Brain microvascular endothelial cell (primary cell): ENCODE measurements around the gene NCAPD2.
"Not testable (repeated sequence)": the region's sequence is repeated elsewhere in the genome, so short reads cannot be mapped to it uniquely, and the experiment has no call there.

ENCODE experiments used
- DNase-seq: peaks from one replicate; pipeline ENCODE4 v3.0.0-alpha.2; 2020
- H3K27ac ChIP-seq: fragments of 250-450 bp; sonication (Bioruptor Pico); 2 replicates; pipeline ENCODE4 v1.5.1; 2020; ENCODE audit warnings: mild to moderate bottlenecking, moderate library complexity
- H3K27me3 ChIP-seq: fragments of 250-450 bp; sonication (Bioruptor Pico); replicated peaks from 2 replicates; pipeline ENCODE4 v1.5.1; 2020; ENCODE audit warnings: mild to moderate bottlenecking
- H3K36me3 ChIP-seq: fragments of 250-450 bp; sonication (Bioruptor Pico); replicated peaks from 2 replicates; pipeline ENCODE4 v1.5.1; 2020; ENCODE audit warnings: mild to moderate bottlenecking
- H3K4me3 ChIP-seq: 2 replicates; pipeline ENCODE4 v1.5.1; 2011; ENCODE audit warnings: low read depth, mild to moderate bottlenecking, control low read depth, low read length, moderate library complexity
- CTCF ChIP-seq: IDR thresholded peaks from 2 replicates; pipeline ENCODE4 v1.5.1; 2011; ENCODE audit warnings: low read depth, mild to moderate bottlenecking, moderate library complexity, low read length, control low read depth, inconsistent platforms; ENCODE audit errors: missing control alignments
- in situ Hi-C: cut with HindIII; loops from 2 replicates; pipeline ENCODE4 v1.10.0; 2017; ENCODE audit warnings: low sequenced_read_pairs, low pct_ligation_motif_present

Gene NCAPD2

GRCh38 chr12:6492838-6493496 is 935 bp upstream of the NCAPD2 start, which contains the start of gene MRPL51:
Gene MRPL51 (minus strand): TSS chr12:6493262. CDS start chr12:6493136, 126 bp downstream.
- no peak for TF ChIP-seq CTCF
- peak within 1 kb of the TSS; percentile 93 for H3K4me3 ChIP-seq
- in situ Hi-C loops: no loop called here
- H3K27ac ChIP-seq: peak within 1 kb of the TSS; percentile 91
- H3K36me3 ChIP-seq: peaks cover 3% of the 10 kb centered on the region
- no peaks in the 10 kb centered on the region for H3K27me3 ChIP-seq
- peak; percentile 94 for DNase-seq

GRCh38 chr12:6494258-6494743 is 399 bp downstream of the NCAPD2 start:
- in situ Hi-C loops: no loop called here
- peak; percentile 43 for TF ChIP-seq CTCF
- Histone ChIP-seq H3K27me3 (no peaks in the 10 kb centered on the region), H3K36me3 (peaks cover 8% of the 10 kb centered on the region), H3K27ac (peak overlapping the region; percentile 41), H3K4me3 (peak overlapping the region; percentile 84)
- DNase-seq: peak; percentile 10

- in situ Hi-C loops: no loop called here
Observed at GRCh38 chr12:6494968-6495367, 1.1 kb downstream of the NCAPD2 start.

GRCh38 chr12:6497291-6497690 is 3.4 kb downstream of the NCAPD2 start:
- in situ Hi-C loops, DNase-seq, H3K36me3 ChIP-seq, H3K27ac ChIP-seq, H3K4me3 ChIP-seq, H3K27me3 ChIP-seq: not testable (repeated sequence)

More at GRCh38 chr12:6494968-6495367, 1.1 kb downstream of the NCAPD2 start:
- H3K4me3 ChIP-seq: peak overlapping the region; percentile 84
- no peak overlapping the region for H3K27ac ChIP-seq
- no peaks in the 10 kb centered on the region for H3K27me3 ChIP-seq
- TF ChIP-seq CTCF: no peak
- H3K36me3 ChIP-seq: peaks cover 9% of the 10 kb centered on the region
- no peak for DNase-seq

- peaks cover 9% of the 10 kb centered on the region for H3K36me3 ChIP-seq
- H3K27ac ChIP-seq: no peak overlapping the region
- DNase-seq: no peak
Observed at GRCh38 chr12:6500466-6500865, 6.6 kb downstream of the NCAPD2 start.

More at GRCh38 chr12:6500466-6500865, 6.6 kb downstream of the NCAPD2 start:
- Histone ChIP-seq H3K27me3 (no peaks in the 10 kb centered on the region), H3K4me3 (no peak overlapping the region)
- in situ Hi-C loops: no loop called here
- TF ChIP-seq CTCF: no peak
